IMR-90 (cell line): ENCODE results near the gene SLFN12L. TPM values are rescaled to one million over a fixed set of nuclear protein-coding genes. Genes with fewer than 3 reads are reported as not detected.
A peak's percentile ranks its signal among the peaks of the same experiment; 100 is the strongest.

ENCODE experiments used
- ATAC-seq: fragments of 200-7000 bp; cut with Tn5 transposase; 2 replicates; pipeline ENCODE4 v1.9.1; 2020; ENCODE audit warnings: low read depth, mild to moderate bottlenecking, moderate library complexity
- BruUV-seq: library from RNA; stranded (reverse); fragments of 400-500 nt; replicated peaks from 2 replicates; lab custom pipeline; 2021; lab: Mats Ljungman, UMichigan
- CTCF ChIA-PET: fragments of 300-600 bp; formaldehyde crosslinking; extraction: SDS; loops from one replicate; lab custom pipeline; 2021; ENCODE audit warnings: antibody characterized with exemption; lab: Yijun Ruan, JAX
- POLR2A ChIA-PET: fragments of 300-600 bp; sonication (Branson Sonifier 250); formaldehyde crosslinking; loops from one replicate; lab custom pipeline; 2022; ENCODE audit warnings: antibody characterized with exemption; ENCODE audit not compliant: unreplicated experiment; lab: Charles Lee
- DNase-seq: peaks from one replicate; pipeline ENCODE4 v3.0.0; 2013
- H2AFZ ChIP-seq: replicated peaks from 2 replicates; pipeline ENCODE3; 2013; ENCODE audit warnings: low read length, mild to moderate bottlenecking; ENCODE audit not compliant: poor library complexity
- H2AK5ac ChIP-seq: 2 replicates; pipeline ENCODE4 v1.6.1; 2013; ENCODE audit warnings: low read depth, low read length, inconsistent platforms
- H2AK9ac ChIP-seq: replicated peaks from 2 replicates; pipeline ENCODE3; 2013; ENCODE audit warnings: mild to moderate bottlenecking, low read depth, low read length, moderate library complexity; ENCODE audit not compliant: poor library complexity
- H2BK120ac ChIP-seq: 2 replicates; pipeline ENCODE4 v1.6.1; 2013; ENCODE audit warnings: low read depth, low read length, inconsistent platforms
- H2BK15ac ChIP-seq: 3 replicates; pipeline ENCODE4 v1.6.1; 2013; ENCODE audit warnings: low read depth, low read length, inconsistent platforms
- H2BK20ac ChIP-seq: 2 replicates; pipeline ENCODE4 v1.6.1; 2013; ENCODE audit warnings: low read depth, mild to moderate bottlenecking, inconsistent platforms, low read length, moderate library complexity
- H2BK5ac ChIP-seq: 2 replicates; pipeline ENCODE4 v1.6.1; 2013; ENCODE audit warnings: mild to moderate bottlenecking, low read depth, low read length, inconsistent platforms; ENCODE audit not compliant: poor library complexity, severe bottlenecking
- H3K14ac ChIP-seq: replicated peaks from 2 replicates; pipeline ENCODE4 v1.6.1; 2013; ENCODE audit warnings: low read depth, low read length, inconsistent platforms
- H3K18ac ChIP-seq: 2 replicates; pipeline ENCODE4 v1.6.1; 2013; ENCODE audit warnings: low read depth, low read length, control low read depth
- H3K23ac ChIP-seq: 2 replicates; pipeline ENCODE4 v1.6.1; 2013; ENCODE audit warnings: low read depth, low read length, inconsistent platforms
- H3K27ac ChIP-seq: 2 replicates; pipeline ENCODE4 v1.5.1; 2013; ENCODE audit warnings: mild to moderate bottlenecking, control low read depth, low read length; ENCODE audit not compliant: insufficient read depth
- H3K27me3 ChIP-seq: 2 replicates; pipeline ENCODE4 v1.6.1; 2013; ENCODE audit warnings: low read length; ENCODE audit not compliant: control insufficient read depth, insufficient read depth
- H3K36me3 ChIP-seq: 2 replicates; pipeline ENCODE4 v1.6.1; 2013; ENCODE audit warnings: low read length, mixed read lengths; ENCODE audit not compliant: control insufficient read depth, insufficient read depth
- H3K4ac ChIP-seq: 2 replicates; pipeline ENCODE4 v1.6.1; 2013; ENCODE audit warnings: low read depth, low read length, inconsistent platforms
- H3K4me1 ChIP-seq: 2 replicates; pipeline ENCODE4 v1.6.1; 2013; ENCODE audit warnings: low read length, mixed read lengths; ENCODE audit not compliant: control insufficient read depth, insufficient read depth
- H3K4me2 ChIP-seq: 2 replicates; pipeline ENCODE4 v1.6.1; 2013; ENCODE audit warnings: low read depth, mild to moderate bottlenecking, control low read depth, low read length, moderate library complexity
- H3K4me3 ChIP-seq: 2 replicates; pipeline ENCODE4 v1.5.1; 2013; ENCODE audit warnings: low read depth, mild to moderate bottlenecking, control low read depth, low read length, moderate library complexity; ENCODE audit not compliant: insufficient read depth
- H3K56ac ChIP-seq: 2 replicates; pipeline ENCODE4 v1.6.1; 2013; ENCODE audit warnings: low read length, inconsistent platforms; ENCODE audit not compliant: insufficient read depth; ENCODE audit errors: extremely low read depth
- H3K79me1 ChIP-seq, 2 experiments: 2 replicates each; pipeline ENCODE4 v1.6.1; 2013; ENCODE audit warnings: low read length in 2 of 2, inconsistent platforms in 1 of 2, low read depth in 1 of 2
- H3K9ac ChIP-seq: 2 replicates; pipeline ENCODE4 v1.6.1; 2013; ENCODE audit warnings: low read depth, low read length, control low read depth
- H3K9me1 ChIP-seq: 2 replicates; pipeline ENCODE4 v1.6.1; 2013; ENCODE audit warnings: low read length, inconsistent platforms; ENCODE audit not compliant: insufficient read depth
- H3K9me3 ChIP-seq: 2 replicates; pipeline ENCODE4 v1.6.1; 2013; ENCODE audit warnings: low read length; ENCODE audit not compliant: control insufficient read depth, insufficient read depth
- H4K20me1 ChIP-seq: 2 replicates; pipeline ENCODE4 v1.6.1; 2013; ENCODE audit warnings: low read length, inconsistent platforms; ENCODE audit not compliant: insufficient read depth
- H4K5ac ChIP-seq: 2 replicates; pipeline ENCODE4 v1.6.1; 2013; ENCODE audit warnings: mild to moderate bottlenecking, low read depth, low read length, control low read depth
- H4K8ac ChIP-seq, 2 experiments: 2 replicates each; pipeline ENCODE4 v1.6.1; 2013; ENCODE audit warnings: low read depth in 2 of 2, low read length in 2 of 2, control low read depth in 1 of 2, inconsistent platforms in 1 of 2
- H4K91ac ChIP-seq: 2 replicates; pipeline ENCODE4 v1.6.1; 2013; ENCODE audit warnings: low read depth, low read length, inconsistent platforms; ENCODE audit not compliant: insufficient read depth
- BHLHE40 ChIP-seq: fragments of 150-350 bp; IDR thresholded peaks from 2 replicates; pipeline ENCODE4 v1.6.1; 2016; ENCODE audit warnings: mild to moderate bottlenecking, low read depth, low read length
- CEBPB ChIP-seq: IDR thresholded peaks from 2 replicates; pipeline ENCODE4 v1.6.1; 2012; ENCODE audit warnings: low read depth, low read length, improper control_type of control experiment
- CHD1 ChIP-seq: IDR thresholded peaks from 2 replicates; pipeline ENCODE4 v1.6.1; 2012; ENCODE audit warnings: low read depth, low read length, improper control_type of control experiment
- FOS ChIP-seq: fragments of 150-350 bp; IDR thresholded peaks from 2 replicates; pipeline ENCODE4 v1.6.1; 2016; ENCODE audit warnings: low read depth, low read length
- MAFK ChIP-seq: IDR thresholded peaks from 2 replicates; pipeline ENCODE4 v1.6.1; 2012; ENCODE audit warnings: low read depth, low read length, improper control_type of control experiment
- MAZ ChIP-seq: IDR thresholded peaks from 2 replicates; pipeline ENCODE4 v1.6.1; 2012; ENCODE audit warnings: low read depth, mild to moderate bottlenecking, low read length, improper control_type of control experiment, moderate library complexity, borderline replicate concordance
- MXI1 ChIP-seq: IDR thresholded peaks from 2 replicates; pipeline ENCODE4 v1.6.1; 2012; ENCODE audit warnings: low read depth, mild to moderate bottlenecking, low read length, moderate library complexity, borderline replicate concordance
- NFE2L2 ChIP-seq: fragments of 150-350 bp; IDR thresholded peaks from 2 replicates; pipeline ENCODE4 v1.6.1; 2016; ENCODE audit warnings: low read depth, mild to moderate bottlenecking, low read length
- POLR2A ChIP-seq: IDR thresholded peaks from 2 replicates; pipeline ENCODE4 v1.6.1; 2012; ENCODE audit warnings: mild to moderate bottlenecking, low read depth, low read length
- RAD21 ChIP-seq: IDR thresholded peaks from 2 replicates; pipeline ENCODE4 v1.6.1; 2012; ENCODE audit warnings: low read length, improper control_type of control experiment
- RCOR1 ChIP-seq: IDR thresholded peaks from 2 replicates; pipeline ENCODE4 v1.6.1; 2012; ENCODE audit warnings: mild to moderate bottlenecking, low read length, improper control_type of control experiment; ENCODE audit not compliant: insufficient replicate concordance
- RFX5 ChIP-seq: IDR thresholded peaks from 2 replicates; pipeline ENCODE4 v1.8.0; 2012; ENCODE audit warnings: low read depth, mild to moderate bottlenecking, low read length, moderate library complexity
- SMC3 ChIP-seq: fragments of 150-350 bp; IDR thresholded peaks from 2 replicates; pipeline ENCODE4 v1.6.1; 2016; ENCODE audit warnings: low read depth, mild to moderate bottlenecking, antibody characterized with exemption, low read length, moderate library complexity
- WGBS, 2 experiments: methylation state at CpG; one replicate each; pipeline versions ENCODE4 v1.1.5 to v1.1.7; 2013; ENCODE audit warnings: missing lambda C conversion rate in 2 of 2; ENCODE audit not compliant: insufficient read length in 1 of 2; ENCODE audit errors: extremely low coverage in 2 of 2; 5-methylcytosine and 5-hydroxymethylcytosine counted together
- dilution Hi-C: fragments of 300-500 bp; cut with HindIII; formaldehyde crosslinking; loops from one replicate; pipeline ENCODE4 v1.14.3; 2018; ENCODE audit warnings: low sequenced_read_pairs; ENCODE audit not compliant: unreplicated experiment
- in situ Hi-C: fragments of 300-500 bp; cut with MboI; formaldehyde crosslinking; loops from 3 replicates; pipeline ENCODE4 v1.14.3; 2019; ENCODE audit warnings: low sequenced_read_pairs, inconsistent platforms, mixed read lengths
- intact Hi-C: fragments of 100-400 bp; cut with micrococcal nuclease; formaldehyde crosslinking; loops from 2 replicates; pipeline ENCODE4 v1.10.0; 2022
- polyA plus RNA-seq, 3 experiments: library from polyadenylated mRNA; depleted of rRNA; stranded (reverse); fragments of >200 nt; gene quantifications; 2 replicates each; pipeline ENCODE4 v1.2.3, GENCODE V29; 2012; ENCODE audit warnings: low replicate concordance in 1 of 3
- total RNA-seq: library from RNA; depleted of rRNA; stranded (reverse); fragments of >200 nt; gene quantifications from 2 replicates; pipeline ENCODE4 v1.2.3, GENCODE V29; 2012
- TF ChIP-seq, protein P1 (sequence below): fragments of 150-350 bp; IDR thresholded peaks from 2 replicates; pipeline ENCODE4 v1.6.1; 2016; ENCODE audit warnings: low read depth, mild to moderate bottlenecking, low read length, moderate library complexity, borderline replicate concordance
- TF ChIP-seq, protein P2 (sequence below): fragments of 150-350 bp; IDR thresholded peaks from 2 replicates; pipeline ENCODE4 v1.6.1; 2017; ENCODE audit warnings: mild to moderate bottlenecking, antibody characterized with exemption, low read length, low read depth
- TF ChIP-seq, protein P3 (sequence below): conservative IDR thresholded peaks from 2 replicates; pipeline ENCODE4 v1.5.1; 2012; ENCODE audit warnings: mild to moderate bottlenecking, low read depth, low read length, improper control_type of control experiment

The SLFN12L gene
- total and polyA plus RNA-seq, 2 of the 4 experiments (the other 2 are of a cell fraction), result 0.18 TPM; not detected in 1

DNA sequence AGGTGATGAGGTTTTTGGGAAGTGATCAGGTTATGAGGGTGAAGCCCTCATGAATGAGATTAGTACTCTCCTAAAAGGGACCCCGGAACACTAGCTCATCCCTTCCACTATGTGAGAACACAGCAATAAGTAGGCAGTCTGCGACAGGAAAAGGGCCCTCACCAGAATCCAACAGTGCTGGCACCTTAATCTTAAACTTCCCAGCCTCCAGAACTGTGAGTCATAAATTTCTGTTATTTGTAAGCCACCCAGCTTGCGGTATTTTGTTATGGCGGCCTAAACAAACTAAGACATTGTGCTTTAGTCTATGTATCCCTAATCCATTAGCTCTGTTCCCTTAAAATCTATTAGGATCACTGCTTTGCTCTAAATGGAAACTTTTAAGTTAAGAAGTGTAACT lies 113.7 kb downstream of the SLFN12L start:
- Histone ChIP-seq H3K79me1 (peaks cover 20 to 32% of the 10 kb centered on the region in 2 experiments), H3K27me3 (no peaks in the 10 kb centered on the region), H3K36me3 (peaks cover 12% of the 10 kb centered on the region), H3K4ac (no peak overlapping the region), H4K20me1 (no peaks in the 10 kb centered on the region; the same call in 1 of the 2 replicates), H4K8ac (no peak overlapping the region), H3K4me2 (no peak overlapping the region), H2AK5ac (no peak overlapping the region), H3K4me3 (no peak overlapping the region), H3K56ac (no peak overlapping the region), H2BK15ac (no peak overlapping the region), H3K23ac (no peak overlapping the region), H4K91ac (no peak overlapping the region), H3K9me1 (no peaks in the 10 kb centered on the region), H3K14ac (no peak overlapping the region), H2BK120ac (no peak overlapping the region), H2AK9ac (no peak overlapping the region), H4K5ac (no peak overlapping the region), H3K9me3 (no peaks in the 10 kb centered on the region), H2AFZ (no peak overlapping the region), H3K27ac (no peak overlapping the region), H2BK20ac (no peak overlapping the region), H2BK5ac (no peak overlapping the region), H3K18ac (no peak overlapping the region), H3K4me1 (peaks cover 2% of the 10 kb centered on the region; the same call in 1 of the 2 replicates), H3K9ac (no peak overlapping the region)
- BruUV-seq, result no TSS peak
- CTCF ChIA-PET, result no interaction called here
- intact Hi-C loops (no loop called here), in situ Hi-C loops (no loop called here), dilution Hi-C loops (no loop called here)
- TF ChIP-seq NFE2L2, result no peak
- TF ChIP-seq BHLHE40, result no peak
- TF ChIP-seq, protein P1, sequence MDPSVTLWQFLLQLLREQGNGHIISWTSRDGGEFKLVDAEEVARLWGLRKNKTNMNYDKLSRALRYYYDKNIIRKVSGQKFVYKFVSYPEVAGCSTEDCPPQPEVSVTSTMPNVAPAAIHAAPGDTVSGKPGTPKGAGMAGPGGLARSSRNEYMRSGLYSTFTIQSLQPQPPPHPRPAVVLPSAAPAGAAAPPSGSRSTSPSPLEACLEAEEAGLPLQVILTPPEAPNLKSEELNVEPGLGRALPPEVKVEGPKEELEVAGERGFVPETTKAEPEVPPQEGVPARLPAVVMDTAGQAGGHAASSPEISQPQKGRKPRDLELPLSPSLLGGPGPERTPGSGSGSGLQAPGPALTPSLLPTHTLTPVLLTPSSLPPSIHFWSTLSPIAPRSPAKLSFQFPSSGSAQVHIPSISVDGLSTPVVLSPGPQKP, result no peak
- no peak for TF ChIP-seq MXI1
- TF ChIP-seq CHD1, result no peak
- TF ChIP-seq, protein P2, sequence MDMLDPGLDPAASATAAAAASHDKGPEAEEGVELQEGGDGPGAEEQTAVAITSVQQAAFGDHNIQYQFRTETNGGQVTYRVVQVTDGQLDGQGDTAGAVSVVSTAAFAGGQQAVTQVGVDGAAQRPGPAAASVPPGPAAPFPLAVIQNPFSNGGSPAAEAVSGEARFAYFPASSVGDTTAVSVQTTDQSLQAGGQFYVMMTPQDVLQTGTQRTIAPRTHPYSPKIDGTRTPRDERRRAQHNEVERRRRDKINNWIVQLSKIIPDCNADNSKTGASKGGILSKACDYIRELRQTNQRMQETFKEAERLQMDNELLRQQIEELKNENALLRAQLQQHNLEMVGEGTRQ, result no peak
- TF ChIP-seq POLR2A, result no peak
- TF ChIP-seq MAFK, result no peak
- no peak for TF ChIP-seq CEBPB
- no peak for TF ChIP-seq SMC3
- no peak for TF ChIP-seq RCOR1
- TF ChIP-seq, protein P3, sequence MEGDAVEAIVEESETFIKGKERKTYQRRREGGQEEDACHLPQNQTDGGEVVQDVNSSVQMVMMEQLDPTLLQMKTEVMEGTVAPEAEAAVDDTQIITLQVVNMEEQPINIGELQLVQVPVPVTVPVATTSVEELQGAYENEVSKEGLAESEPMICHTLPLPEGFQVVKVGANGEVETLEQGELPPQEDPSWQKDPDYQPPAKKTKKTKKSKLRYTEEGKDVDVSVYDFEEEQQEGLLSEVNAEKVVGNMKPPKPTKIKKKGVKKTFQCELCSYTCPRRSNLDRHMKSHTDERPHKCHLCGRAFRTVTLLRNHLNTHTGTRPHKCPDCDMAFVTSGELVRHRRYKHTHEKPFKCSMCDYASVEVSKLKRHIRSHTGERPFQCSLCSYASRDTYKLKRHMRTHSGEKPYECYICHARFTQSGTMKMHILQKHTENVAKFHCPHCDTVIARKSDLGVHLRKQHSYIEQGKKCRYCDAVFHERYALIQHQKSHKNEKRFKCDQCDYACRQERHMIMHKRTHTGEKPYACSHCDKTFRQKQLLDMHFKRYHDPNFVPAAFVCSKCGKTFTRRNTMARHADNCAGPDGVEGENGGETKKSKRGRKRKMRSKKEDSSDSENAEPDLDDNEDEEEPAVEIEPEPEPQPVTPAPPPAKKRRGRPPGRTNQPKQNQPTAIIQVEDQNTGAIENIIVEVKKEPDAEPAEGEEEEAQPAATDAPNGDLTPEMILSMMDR, result no peak
- no peak for TF ChIP-seq RAD21
- TF ChIP-seq RFX5, result no peak
- no peak for TF ChIP-seq FOS
- no peak for TF ChIP-seq MAZ
- no peak; the same call in 1 of the 2 replicates for ATAC-seq
- peak; percentile 36 for DNase-seq
- WGBS, 2 experiments, result no CpG with 5 or more reads among the region's 4 CpGs
- POLR2A ChIA-PET, result no interaction called here
